ENCODE measurements around the gene SEMA4A.
"Not testable (repeated sequence)": the region's sequence is repeated elsewhere in the genome, so short reads cannot be mapped to it uniquely, and the experiment has no call there.

SEMA4A gene

DNA sequence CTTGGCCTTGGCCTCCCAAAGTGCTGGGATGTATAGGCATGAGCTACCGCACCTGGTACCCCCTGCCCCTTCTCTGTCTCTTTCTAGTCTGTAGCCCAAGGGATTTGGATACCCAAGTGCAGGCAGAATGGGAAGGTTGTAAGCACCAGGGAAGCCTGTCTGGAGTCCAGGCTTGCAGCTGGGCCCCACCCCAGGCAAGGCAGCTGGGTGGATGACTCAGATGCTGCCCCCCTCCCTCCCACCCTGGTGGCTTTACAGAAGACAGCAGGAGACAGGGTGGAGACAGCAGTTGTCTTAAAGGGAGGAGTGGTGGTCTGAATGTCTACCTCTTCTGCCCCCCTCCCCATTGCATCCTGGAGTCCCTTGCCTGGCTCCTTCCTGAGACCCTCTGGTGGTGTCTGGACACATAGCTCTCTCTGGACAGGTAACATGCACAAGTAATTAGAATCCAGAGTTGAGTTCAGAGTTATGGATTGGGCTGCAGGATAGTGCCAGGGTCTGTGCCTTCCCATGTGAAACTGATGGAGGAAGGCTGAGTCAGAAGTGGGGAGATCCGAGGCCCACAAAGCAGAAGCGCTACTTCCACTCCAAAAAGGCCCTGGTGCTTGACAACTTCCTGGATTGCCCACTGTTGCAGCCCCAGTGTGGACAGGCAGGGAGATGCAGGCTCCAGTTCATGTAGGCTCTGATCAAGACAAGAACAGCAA is 33.7 kb upstream of the SEMA4A start:
- DNase-seq, result no peak

DNA sequence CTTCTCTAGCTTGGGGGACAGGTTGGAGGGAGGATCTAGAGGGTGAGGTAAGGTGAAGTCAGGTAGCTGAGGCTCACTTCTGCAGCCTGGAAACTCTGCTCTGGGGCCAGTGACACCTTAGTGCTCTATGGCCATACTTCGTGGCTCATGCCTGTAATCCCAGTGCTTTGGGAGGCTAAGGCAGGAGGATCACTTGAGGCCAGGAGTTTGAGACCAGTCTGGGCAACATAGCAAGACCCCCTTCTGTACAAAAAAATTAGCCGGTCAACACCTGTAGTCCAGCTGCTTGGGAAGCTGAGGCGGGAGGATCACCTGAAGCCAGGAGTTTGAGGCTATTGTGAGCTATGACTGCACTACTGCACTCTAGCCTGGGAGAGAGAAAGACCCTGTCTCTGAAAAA is 33.1 kb upstream of the SEMA4A start:
- DNase-seq, result no peak

DNA sequence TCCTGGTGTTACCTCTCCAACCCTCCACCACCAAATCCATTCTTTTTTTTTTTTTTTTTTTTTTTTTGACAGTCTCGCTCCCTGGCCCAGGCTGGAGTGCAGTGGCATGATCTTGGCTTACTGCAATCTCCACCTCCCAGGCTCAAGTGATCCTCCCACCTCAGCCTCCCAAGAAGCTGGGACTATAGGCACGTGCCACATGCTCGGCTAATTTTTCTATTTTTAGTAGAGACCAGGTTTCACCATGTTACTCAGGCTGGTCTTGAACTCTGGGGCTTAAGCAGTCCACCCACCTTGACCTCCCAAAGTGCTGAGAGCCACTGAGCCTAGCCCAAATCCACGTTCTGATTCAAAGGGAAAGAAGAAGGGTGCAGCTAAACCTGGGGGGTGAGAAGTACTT is 32.4 kb upstream of the SEMA4A start:
- not testable (repeated sequence) for DNase-seq

DNA sequence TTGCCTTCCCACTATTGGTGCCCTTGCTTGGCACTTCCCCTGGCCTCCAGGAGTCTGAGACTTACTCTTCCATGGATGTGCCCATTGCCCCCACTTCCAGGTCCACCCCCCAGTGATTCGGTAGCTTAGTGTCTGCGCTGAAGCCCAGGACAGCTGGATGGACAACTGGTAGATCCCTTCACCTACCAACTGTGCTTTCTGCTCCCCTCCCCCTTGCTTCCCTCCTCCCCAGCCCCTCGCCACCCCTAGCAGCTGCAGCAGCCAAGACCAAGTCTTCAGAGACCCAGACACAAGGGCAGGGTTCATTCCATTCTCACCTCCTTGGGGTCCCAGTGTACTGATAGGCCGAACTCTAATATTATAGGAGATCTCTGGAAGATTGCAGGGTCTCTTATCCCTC is 31.9 kb upstream of the SEMA4A start:
- DNase-seq, result no peak

DNA sequence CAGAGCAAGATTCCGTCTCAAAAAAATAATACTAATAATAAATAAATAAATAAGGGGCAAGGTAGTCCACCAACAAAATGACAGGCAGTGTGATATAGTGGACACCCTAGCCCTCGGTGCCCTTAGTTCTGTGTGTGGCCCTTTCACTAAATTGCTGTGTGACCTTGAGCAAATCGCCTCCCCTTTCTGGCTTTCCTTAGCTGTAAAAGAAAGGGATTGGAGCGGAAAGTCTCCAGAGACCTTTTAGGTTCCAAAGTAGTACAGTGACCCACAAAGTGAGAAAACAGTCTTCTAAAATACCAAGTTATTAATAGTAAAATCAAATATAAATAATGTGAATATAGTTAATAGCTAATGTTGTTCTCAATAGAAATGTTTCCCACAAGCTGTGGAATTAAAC is 31.3 kb upstream of the SEMA4A start:
- no peak for DNase-seq

DNA sequence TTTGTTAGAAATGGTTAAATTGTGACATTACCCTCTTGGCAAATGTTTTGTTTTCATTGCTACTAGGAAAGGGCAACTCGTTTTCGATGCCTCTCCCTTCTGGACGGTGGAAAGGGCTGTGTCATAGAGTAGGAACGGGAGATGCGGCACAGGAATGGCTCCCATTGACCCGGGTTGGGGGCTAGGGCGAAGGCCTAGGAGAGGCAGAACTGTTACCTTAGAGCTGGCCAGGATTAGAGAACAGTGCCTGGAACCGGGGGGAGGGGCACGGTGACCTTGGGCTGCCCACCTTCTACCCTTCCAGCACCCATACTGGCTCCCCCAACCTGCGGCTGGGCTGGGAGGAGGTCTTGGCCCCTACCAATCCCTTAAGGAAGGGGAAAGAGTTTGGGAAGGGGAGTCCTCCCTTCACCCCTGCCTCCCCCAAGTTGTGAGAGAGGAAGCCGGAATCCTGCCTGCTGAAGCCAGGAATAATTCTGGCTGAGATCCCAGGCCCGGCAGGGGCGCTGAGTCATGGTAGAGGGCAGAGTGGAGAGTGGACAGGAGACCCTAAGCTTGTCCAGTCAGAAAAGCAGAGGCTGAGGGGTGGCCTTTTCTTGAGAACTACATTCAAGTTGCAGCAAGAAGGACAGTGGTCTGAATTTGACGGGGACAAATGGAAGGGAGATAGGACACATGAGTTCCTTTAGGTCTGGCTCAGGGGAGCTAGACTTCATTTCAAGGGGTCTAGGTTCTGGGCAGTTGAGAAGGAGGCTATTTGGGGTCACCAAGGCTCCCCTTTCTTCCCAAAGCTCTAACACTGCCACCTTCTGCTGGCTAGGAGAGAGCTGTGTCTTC is 30.6 kb upstream of the SEMA4A start:
- no peak for DNase-seq

DNA sequence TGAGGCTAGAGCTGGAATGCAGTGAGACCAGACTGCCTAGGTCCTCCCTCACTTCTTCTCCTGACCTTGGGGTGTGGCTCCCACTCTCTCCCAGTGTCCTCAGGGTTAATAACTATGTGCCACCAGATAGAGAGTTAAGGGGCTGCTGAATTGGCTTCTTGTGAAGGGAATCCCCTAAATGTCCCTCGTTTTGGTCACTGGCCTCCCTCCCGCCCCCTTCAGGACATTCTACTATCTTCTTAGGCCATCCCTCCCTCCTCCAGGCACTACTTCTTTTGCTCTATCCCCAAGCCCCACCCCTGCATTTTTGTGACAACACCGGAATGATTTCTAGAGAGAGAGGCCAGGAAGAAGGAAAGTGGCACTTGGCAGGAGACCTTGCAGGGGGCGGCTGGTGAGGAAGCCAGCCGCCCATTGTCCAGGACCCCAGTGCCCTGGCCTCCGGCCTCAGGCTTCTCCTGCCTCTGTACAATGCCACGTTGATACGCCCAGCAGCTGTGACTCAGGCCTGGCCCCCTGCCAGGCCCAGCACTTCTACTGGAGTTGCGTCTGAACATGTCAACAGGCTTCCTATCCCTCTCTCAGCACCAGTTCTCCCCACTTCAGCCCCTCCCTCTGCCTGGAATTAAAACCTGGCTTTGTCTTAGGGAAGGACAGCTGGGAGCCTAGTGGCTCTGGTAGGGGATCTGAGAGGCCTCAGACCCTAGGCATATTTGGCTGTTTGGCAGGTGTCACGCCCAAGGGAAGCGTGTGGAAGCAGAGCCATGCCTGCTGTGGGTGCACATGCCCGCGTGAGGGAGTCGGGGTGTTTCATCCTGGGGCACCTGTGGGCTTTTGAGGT is 29.8 kb upstream of the SEMA4A start:
- DNase-seq, result peak; percentile 91

DNA sequence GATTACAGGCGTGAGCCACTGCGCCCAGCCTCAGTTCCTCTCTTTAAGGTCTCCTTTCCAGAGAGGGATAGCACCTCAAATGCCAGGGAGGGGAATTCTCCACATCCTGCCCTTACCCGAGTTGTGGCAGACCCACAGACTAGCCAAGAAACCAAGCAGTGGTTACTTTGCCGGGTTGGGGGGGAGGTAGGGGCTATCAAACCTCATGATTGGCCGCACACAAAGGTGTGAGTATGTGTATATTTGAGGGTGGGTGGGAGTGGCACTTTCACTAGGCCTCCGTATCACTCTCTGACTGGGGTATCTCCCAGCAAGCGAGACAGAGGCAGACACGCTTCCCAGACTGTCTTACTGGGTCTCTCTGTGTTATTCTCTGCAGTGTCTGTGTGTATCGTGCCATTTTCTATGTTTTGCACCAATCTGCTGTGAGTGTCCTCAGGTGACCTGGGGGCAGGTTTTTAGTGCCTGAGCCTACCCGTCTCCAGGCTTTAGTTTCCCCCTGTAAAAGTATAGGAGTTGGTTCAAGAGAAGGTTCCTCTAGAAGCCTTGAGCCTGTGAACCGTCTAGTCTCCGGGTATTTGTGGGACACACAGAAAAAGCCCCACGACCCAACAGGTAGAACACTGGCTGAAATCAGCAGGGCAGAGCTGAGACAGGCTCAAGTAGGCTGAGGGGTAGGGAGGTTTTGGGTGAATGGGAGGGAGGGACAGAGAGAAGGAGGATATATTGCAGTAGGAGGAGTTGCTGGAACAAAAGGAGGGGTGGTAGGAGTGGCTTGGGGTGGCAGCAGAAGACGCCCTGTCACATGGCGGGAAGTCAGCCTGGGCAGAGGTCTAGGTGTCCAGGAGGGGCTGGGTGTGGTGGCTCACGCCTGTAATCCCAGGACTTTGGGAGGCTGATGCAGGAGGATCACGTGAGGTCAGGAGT is 28.6 kb upstream of the SEMA4A start:
- no peak for DNase-seq

DNA sequence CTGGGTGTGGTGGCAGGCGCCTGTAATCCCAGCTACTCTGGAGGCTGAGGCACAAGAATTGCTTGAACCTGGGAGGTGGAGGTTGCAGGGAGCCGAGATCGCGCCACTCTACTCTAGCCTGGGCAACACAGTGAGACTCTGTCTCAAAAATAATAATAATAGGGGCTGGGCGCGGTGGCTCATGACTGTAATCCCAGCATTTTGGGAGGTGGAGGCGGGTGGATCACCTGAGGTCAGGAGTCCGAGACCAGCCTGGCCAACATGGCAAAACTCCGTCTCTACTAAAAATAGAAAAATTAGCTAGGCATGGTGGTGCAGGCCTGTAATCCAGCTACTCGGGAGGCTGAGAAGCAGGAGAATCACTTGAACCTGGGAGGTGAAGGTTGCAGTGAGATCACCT is 27.8 kb upstream of the SEMA4A start:
- not testable (repeated sequence) for DNase-seq

DNA sequence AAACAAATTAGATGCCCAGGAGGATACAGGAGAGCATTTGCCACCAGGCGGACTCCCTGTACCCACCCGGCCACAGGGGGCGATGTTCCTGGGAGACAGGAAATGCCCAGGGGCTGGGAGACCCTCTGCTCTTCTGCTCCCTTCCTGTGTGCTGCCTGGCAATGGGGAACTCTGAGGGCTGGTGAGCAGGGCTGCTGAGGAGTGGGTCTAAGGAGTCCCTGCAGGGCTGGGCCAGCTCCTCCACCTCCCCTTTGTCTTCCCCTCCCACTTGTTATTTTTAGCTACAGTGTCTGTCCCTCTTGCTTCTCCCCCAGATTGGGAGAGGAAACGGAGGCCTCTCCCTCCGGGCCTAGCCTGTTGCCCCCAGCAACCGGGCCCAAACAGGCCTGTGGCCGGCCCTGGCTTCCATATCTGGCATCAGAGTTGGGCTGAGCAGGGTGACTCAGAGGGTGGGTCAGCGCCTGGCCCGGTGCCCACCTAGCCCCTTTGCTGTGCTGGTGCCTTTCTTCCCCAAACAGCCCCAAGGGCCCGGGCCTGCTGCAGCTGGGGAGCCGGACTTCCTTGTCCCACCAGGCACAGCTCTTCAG is 27.2 kb upstream of the SEMA4A start:
- no peak for DNase-seq

DNA sequence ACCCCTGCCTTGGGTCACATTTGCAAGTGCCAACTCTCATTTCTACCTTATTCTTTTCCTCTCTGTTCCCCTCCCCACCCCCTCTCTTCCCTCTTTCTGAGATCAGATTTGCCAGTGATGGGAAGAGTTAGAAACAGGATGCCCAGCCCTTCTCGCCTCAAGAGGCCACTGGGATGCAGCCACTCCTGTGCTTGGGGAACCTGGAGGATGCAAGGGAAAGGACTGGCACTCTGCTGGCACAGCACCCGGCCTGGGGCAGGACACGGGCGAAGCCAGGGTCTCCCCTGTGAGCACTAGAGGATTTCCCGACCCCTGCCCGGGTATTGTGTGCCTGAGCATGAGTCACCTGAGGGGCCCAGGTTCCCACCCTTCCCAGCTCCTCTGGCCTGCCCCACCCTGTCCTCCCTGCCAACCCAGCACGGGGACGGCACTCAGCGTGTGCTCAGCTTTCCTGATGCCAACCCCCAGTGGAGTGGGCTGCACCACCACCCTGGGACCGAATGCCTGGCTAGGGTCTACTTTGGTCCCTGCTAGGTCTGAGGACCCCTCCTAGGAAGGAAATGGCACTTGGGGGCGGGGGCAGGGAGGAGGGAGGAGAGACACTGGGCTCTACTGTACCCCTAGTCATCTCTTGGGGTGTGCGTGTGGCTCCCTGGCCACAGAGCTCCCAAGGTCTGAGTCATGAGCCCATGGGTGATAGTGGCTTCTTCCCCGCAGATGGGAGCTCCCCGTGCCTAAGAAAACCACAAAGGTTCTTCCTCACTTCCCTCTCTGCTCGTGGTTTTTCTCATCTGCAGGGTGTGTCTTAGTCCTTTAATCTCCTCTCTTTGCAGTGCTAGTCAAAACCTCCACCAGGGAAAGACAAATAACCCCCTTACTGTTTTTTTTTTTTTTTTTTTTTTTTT is 26.5 kb upstream of the SEMA4A start:
- DNase-seq, result no peak

DNA sequence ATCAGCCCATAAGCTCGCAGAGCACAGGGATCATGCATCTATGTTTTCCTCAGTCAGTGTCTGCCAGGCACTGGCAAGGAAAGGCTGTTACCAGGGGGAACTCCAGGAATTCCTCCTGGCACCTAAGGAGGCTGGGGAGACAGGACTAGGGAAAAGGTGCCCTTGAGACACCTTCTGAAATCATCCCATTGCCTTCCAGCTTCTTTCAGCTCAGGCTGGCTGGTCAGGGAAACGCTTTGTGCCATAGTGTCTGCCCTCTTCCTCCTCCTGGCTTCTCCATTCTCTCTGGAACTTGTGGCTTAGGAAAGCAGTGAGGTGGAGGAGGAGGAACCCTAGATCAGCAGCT is 25.1 kb upstream of the SEMA4A start:
- no peak for DNase-seq

DNA sequence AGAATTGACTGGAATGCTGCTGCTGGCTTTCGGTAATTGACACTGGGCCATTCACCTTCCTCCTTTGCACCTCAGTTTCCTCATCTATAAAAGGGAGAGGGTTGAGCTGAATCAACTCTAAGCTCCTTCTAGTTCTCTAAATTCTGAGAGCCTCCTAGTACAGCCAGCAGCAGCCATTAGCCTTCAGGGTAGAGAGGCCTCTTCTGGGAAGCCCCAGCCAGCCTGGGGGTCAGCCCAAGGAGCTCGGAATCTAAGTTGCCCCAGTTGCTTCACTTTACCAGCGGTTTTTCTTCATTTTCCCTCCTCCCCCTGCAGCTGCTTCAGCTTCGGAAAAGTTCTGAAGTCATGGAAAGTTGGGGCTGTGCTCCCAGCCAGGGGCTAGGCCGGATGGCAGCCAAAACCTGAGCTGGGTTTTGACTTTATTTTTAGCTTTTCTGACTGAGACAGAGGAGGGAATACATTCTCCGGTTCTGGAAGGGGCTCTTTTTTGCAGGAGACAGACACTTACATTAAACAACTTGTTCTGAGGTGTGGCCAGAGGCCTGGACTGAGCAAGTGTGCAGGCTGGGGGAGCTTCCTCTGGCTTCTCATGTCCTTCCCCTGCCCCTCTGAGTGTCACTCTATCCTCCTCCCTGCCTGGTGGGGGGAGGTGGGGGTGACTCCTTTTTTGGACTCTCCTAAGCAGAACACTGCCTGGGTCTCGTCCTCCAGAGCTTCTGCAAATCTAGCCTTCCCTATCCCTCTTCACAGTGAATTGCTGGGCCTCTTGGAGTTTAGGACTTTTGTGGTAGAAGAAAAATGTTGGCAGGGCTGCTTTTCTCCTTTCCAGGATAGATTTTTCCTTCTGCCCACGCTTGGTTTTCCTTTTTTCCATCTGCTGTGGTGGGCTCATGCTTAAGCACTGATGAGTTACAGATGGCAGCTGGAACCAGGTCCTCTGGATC is 24.5 kb upstream of the SEMA4A start:
- no peak for DNase-seq

DNA sequence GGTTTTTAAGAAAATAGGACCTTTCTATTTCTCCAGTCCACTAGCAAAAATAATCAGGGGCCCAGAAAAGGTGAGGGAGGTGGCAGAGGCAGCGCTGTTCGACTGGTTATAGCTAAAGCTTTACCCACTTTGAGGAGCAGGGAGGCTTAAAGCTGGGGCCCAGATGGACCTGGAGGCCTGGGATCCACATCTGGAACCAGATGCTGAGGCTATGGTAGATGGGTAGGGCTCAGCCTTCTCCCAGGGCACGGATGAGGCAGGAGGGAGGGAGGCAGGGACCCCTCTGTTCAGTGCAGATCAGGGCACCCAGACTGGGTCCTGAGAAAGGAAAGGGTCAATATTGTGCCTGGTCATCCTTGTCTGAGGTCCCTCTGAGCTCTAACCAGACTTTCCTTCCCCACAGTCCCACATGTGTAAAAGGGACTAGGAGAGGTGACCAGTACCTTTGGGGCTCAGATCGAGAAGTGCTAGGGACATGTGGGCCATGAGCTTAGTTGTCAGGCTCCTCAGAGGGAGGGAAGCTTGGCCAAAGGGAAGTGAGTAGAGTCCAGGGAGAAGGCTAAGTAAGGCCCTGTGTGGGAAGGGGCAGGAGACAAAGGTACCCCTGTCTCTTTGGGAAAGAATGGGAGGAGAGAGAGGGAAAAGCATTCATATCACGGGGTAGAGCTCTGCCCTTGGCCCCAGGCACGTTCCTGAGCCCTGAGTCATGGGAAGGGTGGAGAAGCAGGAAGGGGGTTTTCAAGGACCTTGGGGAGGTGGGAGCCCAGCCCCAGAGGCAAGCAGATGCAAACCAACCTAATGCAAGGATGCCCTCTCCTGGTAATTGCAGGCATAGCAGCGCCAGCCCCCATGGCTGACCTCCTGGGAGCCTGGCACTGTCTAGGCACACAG is 23.5 kb upstream of the SEMA4A start:
- peak; percentile 67 for DNase-seq

DNA sequence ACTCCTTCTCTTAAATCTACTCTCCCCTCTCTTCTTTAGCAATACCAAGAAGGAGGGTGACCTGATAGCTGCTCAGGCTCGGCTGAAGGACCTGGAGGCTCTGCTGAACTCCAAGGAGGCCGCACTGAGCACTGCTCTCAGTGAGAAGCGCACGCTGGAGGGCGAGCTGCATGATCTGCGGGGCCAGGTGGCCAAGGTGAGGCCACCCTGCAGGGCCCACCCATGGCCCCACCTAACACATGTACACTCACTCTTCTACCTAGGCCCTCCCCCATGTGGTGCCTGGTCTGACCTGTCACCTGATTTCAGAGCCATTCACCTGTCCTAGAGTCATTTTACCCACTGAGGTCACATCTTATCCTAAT is 22.8 kb upstream of the SEMA4A start:
- no peak for DNase-seq

DNA sequence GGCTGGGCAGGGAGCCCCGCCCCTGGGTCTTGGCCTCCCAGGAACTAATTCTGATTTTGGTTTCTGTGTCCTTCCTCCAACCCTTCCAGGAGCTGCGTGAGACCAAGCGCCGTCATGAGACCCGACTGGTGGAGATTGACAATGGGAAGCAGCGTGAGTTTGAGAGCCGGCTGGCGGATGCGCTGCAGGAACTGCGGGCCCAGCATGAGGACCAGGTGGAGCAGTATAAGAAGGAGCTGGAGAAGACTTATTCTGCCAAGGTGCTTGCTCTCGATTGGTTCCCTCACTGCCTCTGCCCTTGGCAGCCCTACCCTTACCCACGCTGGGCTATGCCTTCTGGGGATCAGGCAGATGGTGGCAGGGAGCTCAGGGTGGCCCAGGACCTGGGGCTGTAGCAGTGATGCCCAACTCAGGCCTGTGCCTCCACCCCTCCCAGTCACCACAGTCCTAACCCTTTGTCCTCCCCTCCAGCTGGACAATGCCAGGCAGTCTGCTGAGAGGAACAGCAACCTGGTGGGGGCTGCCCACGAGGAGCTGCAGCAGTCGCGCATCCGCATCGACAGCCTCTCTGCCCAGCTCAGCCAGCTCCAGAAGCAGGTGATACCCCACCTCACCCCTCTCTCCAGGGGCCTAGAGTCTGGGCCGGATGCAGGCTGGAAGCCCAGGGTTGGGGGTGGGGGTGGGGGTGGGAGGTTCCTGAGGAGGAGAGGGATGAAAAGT is 18.5 kb upstream of the SEMA4A start:
- no peak for DNase-seq

DNA sequence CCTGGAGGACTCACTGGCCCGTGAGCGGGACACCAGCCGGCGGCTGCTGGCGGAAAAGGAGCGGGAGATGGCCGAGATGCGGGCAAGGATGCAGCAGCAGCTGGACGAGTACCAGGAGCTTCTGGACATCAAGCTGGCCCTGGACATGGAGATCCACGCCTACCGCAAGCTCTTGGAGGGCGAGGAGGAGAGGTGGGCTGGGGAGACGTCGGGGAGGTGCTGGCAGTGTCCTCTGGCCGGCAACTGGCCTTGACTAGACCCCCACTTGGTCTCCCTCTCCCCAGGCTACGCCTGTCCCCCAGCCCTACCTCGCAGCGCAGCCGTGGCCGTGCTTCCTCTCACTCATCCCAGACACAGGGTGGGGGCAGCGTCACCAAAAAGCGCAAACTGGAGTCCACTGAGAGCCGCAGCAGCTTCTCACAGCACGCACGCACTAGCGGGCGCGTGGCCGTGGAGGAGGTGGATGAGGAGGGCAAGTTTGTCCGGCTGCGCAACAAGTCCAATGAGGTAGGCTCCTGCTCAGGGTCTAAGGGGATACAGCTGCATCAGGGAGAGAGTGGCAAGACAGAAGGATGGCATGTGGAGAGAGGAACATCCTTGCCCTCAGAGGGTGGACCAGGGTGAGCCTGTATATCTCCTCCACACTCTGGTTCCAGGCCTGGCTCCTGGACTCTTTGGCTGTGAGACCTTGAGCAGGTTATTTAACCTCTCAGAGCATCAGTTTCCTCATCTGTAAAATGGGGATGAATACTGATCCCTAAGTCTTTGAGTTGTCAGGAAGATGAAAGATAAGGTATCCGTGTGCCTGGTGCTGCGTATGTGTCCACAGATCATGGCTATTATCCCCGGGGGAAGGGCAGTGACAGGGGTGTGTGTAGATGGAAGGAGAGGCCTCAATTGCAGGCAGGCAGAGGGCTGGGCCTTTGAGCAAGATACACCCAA is 17.2 kb upstream of the SEMA4A start:
- DNase-seq, result no peak
